Hypothalamus (tissue), 51 donors: Measurements from ENCODE around the gene ATOSB.

Experiments
- DNase-seq, 51 donors: peaks; one replicate each; lab custom pipeline; 2025; lab: John Stamatoyannopoulos, UW

Gene ATOSB

GRCh38 chr9:35114840-35115628, 628 bp downstream of the ATOSB start:
- DNase-seq, result peak in 29 of 51 donors; percentile 5 to 52 (median 28)

- peak in 43 of 51 donors; percentile 20 to 91 (median 65) for DNase-seq
These were observed 1.4 kb downstream of the ATOSB start for GRCh38 chr9:35114113-35114839.

GRCh38 chr9:35112257-35113020, 3.2 kb downstream of the ATOSB start:
- DNase-seq, result peak in 12 of 51 donors; percentile 10 to 54 (median 36)

- DNase-seq, result peak; percentile 61 to 99 (median 97)
These were observed 4.4 kb downstream of the ATOSB start for GRCh38 chr9:35111001-35111933.

- DNase-seq, result peak in 40 of 51 donors; percentile 3 to 87 (median 58)
These were observed 5.3 kb downstream of the ATOSB start for GRCh38 chr9:35110327-35110761.

GRCh38 chr9:35108946-35109575, 6.6 kb downstream of the ATOSB start:
- no peak for DNase-seq

- DNase-seq, result no peak
These were observed 7.2 kb downstream of the ATOSB start for GRCh38 chr9:35108461-35108860.

- no peak for DNase-seq
These were observed 8.1 kb downstream of the ATOSB start for GRCh38 chr9:35107297-35108290.

- no peak for DNase-seq
These were observed 9.3 kb downstream of the ATOSB start for GRCh38 chr9:35106343-35106730.

GRCh38 chr9:35105571-35106342, 9.9 kb downstream of the ATOSB start:
- DNase-seq, result no peak

- no peak for DNase-seq
These were observed 10.5 kb downstream of the ATOSB start for GRCh38 chr9:35105126-35105525.

GRCh38 chr9:35104586-35104985, 11.1 kb downstream of the ATOSB start:
- peak in 1 of 51 donors; percentile 3 for DNase-seq

GRCh38 chr9:35103660-35104191, 11.9 kb downstream of the ATOSB start:
- DNase-seq, result no peak

- DNase-seq, result peak; percentile 46 to 97 (median 91)
These were observed 12.6 kb downstream of the ATOSB start, which contains the start of gene STOML2 for GRCh38 chr9:35102769-35103659. Gene STOML2 (minus strand): TSS chr9:35103131. CDS start chr9:35103094, 37 bp downstream.

- DNase-seq, result peak in 2 of 51 donors; percentile 26 to 40
These were observed 13.2 kb downstream of the ATOSB start for GRCh38 chr9:35102465-35102768.

- no peak for DNase-seq
These were observed 18.1 kb downstream of the ATOSB start for GRCh38 chr9:35097573-35097972.
